Heart left ventricle (tissue), 13 donors: ENCODE data around the gene ACTR1B.

ENCODE experiments used
- CTCF ChIP-seq, 12 donors: fragments of 200-600 bp; sonication (generic) in 4 of 12; IDR thresholded peaks; one replicate each; pipeline versions ENCODE4 v1.5.0 to v1.8.0; 2018 to 2022; ENCODE audit warnings: antibody characterized with exemption in 12 of 12, mild to moderate bottlenecking in 5 of 12
- POLR2A ChIP-seq, 2 donors: fragments of 450-650 bp; IDR thresholded peaks; one replicate each; pipeline ENCODE4 v1.6.1; 2017; ENCODE audit warnings: antibody characterized with exemption in 2 of 2, mild to moderate bottlenecking in 2 of 2, moderate library complexity in 2 of 2
- donor health status: ischemic (EF 13 %, LVEDD 7.1; RV severe dilation, severe dysfunction).
- donor health status: DM: no; HTN: yes; CAD: no.
- donor health status: DM: no; HTN: no; CAD: no.
- donor health status: ischemic (EF 25% LVEDD 6.9; RV normal size, moderate dysfunction).
- donor health status: ischemic (EF 25% LVEDD 5.7; RV mildly dilated, moderate dysfunction).
- donor health status: ischemic (EF 35%, LVEDD 5.7; RV mildly dilated, moderate dysfunction).
- donor health status: nonischemic (EF 11% LVEDD 7.7; RV severe dilation, severe dysfunction).
- donor health status: DM: yes; HTN: yes; CAD: no.
- donor health status: PGD.
- donor health status: ischemic (EF 29% LVEDD 5.4; RV normal size, mild dysfunction).
- donor health status: nonischemic (EF 23%, LVEDD 6.1; RV moderate dilation, normal function).

GRCh38 chr2:97669448-97669847 lies 5.6 kb upstream of the ACTR1B start, which contains the start of gene C2orf92:
- no peak for TF ChIP-seq CTCF (IDR thresholded peaks at IDR 0.05)
- TF ChIP-seq POLR2A (IDR thresholded peaks at IDR 0.05), result no peak
